ENCODE measurements around the gene PLK1.

Gene PLK1

DNA sequence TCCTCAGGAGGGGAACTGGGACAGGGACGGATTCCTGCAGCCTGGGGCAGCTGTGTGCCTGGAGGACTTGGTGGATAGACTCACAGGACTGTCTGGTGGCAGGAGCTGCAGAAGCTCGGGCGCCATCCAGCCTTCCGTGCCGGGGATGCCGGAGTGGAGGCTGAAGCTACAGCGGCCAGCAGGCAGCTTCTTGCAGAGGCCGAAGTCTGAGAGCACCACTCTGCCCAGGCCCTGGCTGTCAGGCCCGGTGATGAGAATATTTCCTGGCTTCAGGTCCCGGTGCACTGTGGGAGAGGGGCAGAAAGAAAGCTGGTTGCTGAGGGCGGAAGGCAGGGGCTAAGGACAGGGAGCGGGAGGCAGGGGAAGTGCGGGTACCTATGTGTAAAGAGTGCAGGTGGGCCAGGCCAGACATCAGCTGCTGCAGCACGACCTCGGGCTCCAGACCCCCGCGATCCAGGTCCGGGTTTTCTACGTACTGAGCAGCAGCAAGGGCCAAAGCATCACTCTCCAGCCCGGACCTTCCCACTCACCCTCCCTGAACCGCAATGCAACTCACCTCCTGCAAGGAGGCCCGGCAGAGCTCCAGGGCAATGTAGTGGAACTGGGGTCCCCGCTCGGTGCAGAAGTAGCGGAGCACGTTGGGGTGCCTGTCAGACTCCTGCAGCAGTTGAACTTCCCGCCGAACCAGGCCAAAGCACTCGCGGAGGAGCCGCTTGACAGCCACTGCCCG is 16.1 kb downstream of the PLK1 start:
- WGBS (ENCODE audit: insufficient coverage, insufficient read length), result no CpG with 5 or more reads among the region's 32 CpGs
- no peak overlapping the region for H3K27ac ChIP-seq (ENCODE audit: low read length)
- H3K4me3 ChIP-seq (ENCODE audit: low read length), result peak overlapping the region; percentile 36; the same call in 1 of the 2 replicates
- no peaks in the 10 kb centered on the region for H3K27me3 ChIP-seq (ENCODE audit: control insufficient read depth, insufficient read depth, low read length)
- H3K4me1 ChIP-seq (ENCODE audit: control insufficient read depth, insufficient read depth, low read length), result no peaks in the 10 kb centered on the region
- H3K9me3 ChIP-seq (ENCODE audit: control insufficient read depth, insufficient read depth, low read length), result no peaks in the 10 kb centered on the region
- peak; percentile 70 for DNase-seq (ENCODE audit: low read depth, low spot score)
- peaks cover 16% of the 10 kb centered on the region for H3K36me3 ChIP-seq (ENCODE audit: control insufficient read depth, insufficient read depth, low read length)

DNA sequence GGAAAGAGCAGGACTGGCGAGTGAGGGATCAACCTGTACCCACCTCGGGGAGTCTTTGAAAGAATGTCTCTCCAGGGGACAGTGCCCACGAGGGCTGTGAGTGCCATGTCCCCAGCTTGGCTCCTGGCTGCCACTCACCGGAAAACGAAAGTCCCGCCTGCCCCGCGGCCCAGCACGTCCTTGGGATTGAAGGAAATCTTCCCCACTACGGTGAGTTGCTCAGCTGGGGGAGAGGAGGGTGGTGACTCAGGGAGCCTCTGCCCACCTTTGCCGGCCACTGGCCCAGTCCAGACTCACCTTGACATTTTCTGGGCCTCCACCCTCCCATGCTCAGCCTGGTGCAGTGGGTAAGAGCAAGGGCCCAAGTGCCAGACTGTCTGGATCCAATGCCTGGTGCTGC is 17.1 kb downstream of the PLK1 start:
- no peak for DNase-seq (ENCODE audit: low read depth, low spot score)
- Histone ChIP-seq H3K4me1 (ENCODE audit: control insufficient read depth, insufficient read depth, low read length) (peaks cover 2% of the 10 kb centered on the region; the same call in 1 of the 2 replicates), H3K36me3 (ENCODE audit: control insufficient read depth, insufficient read depth, low read length) (peaks cover 8% of the 10 kb centered on the region), H3K4me3 (ENCODE audit: low read length) (no peak overlapping the region), H3K27me3 (ENCODE audit: control insufficient read depth, insufficient read depth, low read length) (no peaks in the 10 kb centered on the region), H3K9me3 (ENCODE audit: control insufficient read depth, insufficient read depth, low read length) (no peaks in the 10 kb centered on the region), H3K27ac (ENCODE audit: low read length) (no peak overlapping the region)
- no CpG with 5 or more reads among the region's 11 CpGs for WGBS (ENCODE audit: insufficient coverage, insufficient read length)

DNA sequence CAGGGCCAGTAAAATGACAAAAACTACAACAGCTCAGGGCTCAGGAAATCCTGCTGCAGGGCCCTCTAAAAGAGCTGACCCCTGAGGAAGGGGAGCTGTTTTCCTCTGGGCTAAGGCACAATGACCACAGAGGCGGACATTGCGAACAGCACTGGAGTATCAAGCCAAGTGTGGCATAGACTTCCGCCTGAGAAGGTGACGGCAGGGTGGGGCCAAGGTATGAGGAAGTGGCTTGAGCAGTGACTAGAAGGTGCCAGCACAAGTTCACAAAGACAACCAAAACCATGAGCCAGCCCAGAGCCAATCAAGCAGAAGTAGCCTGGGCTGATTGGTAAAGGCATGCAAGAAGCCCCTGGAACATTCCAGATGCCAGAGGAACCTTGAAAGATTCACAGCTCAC is 20.4 kb downstream of the PLK1 start:
- Histone ChIP-seq H3K36me3 (ENCODE audit: control insufficient read depth, insufficient read depth, low read length) (no peaks in the 10 kb centered on the region), H3K9me3 (ENCODE audit: control insufficient read depth, insufficient read depth, low read length) (no peaks in the 10 kb centered on the region), H3K4me1 (ENCODE audit: control insufficient read depth, insufficient read depth, low read length) (peaks cover 2% of the 10 kb centered on the region; the same call in 1 of the 2 replicates), H3K27ac (ENCODE audit: low read length) (no peak overlapping the region), H3K27me3 (ENCODE audit: control insufficient read depth, insufficient read depth, low read length) (no peaks in the 10 kb centered on the region), H3K4me3 (ENCODE audit: low read length) (no peak overlapping the region)
- WGBS (ENCODE audit: insufficient coverage, insufficient read length), result no CpG with 5 or more reads among the region's 4 CpGs
- no peak for DNase-seq (ENCODE audit: low read depth, low spot score)

- peaks cover 2% of the 10 kb centered on the region; the same call in 1 of the 2 replicates for H3K4me1 ChIP-seq (ENCODE audit: control insufficient read depth, insufficient read depth, low read length)
- no peaks in the 10 kb centered on the region for H3K36me3 ChIP-seq (ENCODE audit: control insufficient read depth, insufficient read depth, low read length)
- H3K27me3 ChIP-seq (ENCODE audit: control insufficient read depth, insufficient read depth, low read length), result no peaks in the 10 kb centered on the region
- no peak overlapping the region for H3K4me3 ChIP-seq (ENCODE audit: low read length)
- no peaks in the 10 kb centered on the region for H3K9me3 ChIP-seq (ENCODE audit: control insufficient read depth, insufficient read depth, low read length)
- no peak for DNase-seq (ENCODE audit: low read depth, low spot score)
- no peak overlapping the region for H3K27ac ChIP-seq (ENCODE audit: low read length)
- WGBS (ENCODE audit: insufficient coverage, insufficient read length), result no CpG with 5 or more reads among the region's 2 CpGs
Measured at GRCh38 chr16:23700093-23700492, 21.4 kb downstream of the PLK1 start.

GRCh38 chr16:23700509-23700908 is 21.8 kb downstream of the PLK1 start:
- Histone ChIP-seq H3K27me3 (ENCODE audit: control insufficient read depth, insufficient read depth, low read length) (no peaks in the 10 kb centered on the region), H3K36me3 (ENCODE audit: control insufficient read depth, insufficient read depth, low read length) (no peaks in the 10 kb centered on the region), H3K9me3 (ENCODE audit: control insufficient read depth, insufficient read depth, low read length) (no peaks in the 10 kb centered on the region), H3K4me3 (ENCODE audit: low read length) (no peak overlapping the region), H3K27ac (ENCODE audit: low read length) (no peak overlapping the region), H3K4me1 (ENCODE audit: control insufficient read depth, insufficient read depth, low read length) (peaks cover 2% of the 10 kb centered on the region; the same call in 1 of the 2 replicates)
- no peak for DNase-seq (ENCODE audit: low read depth, low spot score)
- WGBS (ENCODE audit: insufficient coverage, insufficient read length), result no CpG with 5 or more reads among the region's 8 CpGs

DNA sequence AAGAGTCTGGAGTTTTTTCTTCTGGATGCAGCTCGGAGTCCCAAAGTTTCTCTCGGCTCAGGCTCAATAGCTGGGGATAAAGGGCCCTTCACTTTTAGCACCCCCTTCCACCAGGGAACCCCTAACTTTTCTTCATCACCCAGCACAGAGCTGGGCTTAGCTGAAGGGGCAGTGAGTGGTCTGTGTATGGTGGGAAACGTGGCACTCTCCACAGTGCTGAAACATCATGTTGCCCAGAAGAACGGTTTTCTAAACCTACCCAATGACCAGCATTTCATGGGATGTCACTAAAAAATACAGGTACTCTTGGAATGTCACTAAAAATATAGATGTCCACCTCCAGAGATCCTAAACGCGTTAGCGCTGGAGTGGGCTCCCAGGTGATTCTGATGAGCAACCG is 22.4 kb downstream of the PLK1 start:
- no peak overlapping the region for H3K27ac ChIP-seq (ENCODE audit: low read length)
- H3K27me3 ChIP-seq (ENCODE audit: control insufficient read depth, insufficient read depth, low read length), result no peaks in the 10 kb centered on the region
- no peak for DNase-seq (ENCODE audit: low read depth, low spot score)
- no CpG with 5 or more reads among the region's 8 CpGs for WGBS (ENCODE audit: insufficient coverage, insufficient read length)
- H3K9me3 ChIP-seq (ENCODE audit: control insufficient read depth, insufficient read depth, low read length), result no peaks in the 10 kb centered on the region
- peaks cover 2% of the 10 kb centered on the region; the same call in 1 of the 2 replicates for H3K4me1 ChIP-seq (ENCODE audit: control insufficient read depth, insufficient read depth, low read length)
- no peak overlapping the region for H3K4me3 ChIP-seq (ENCODE audit: low read length)
- H3K36me3 ChIP-seq (ENCODE audit: control insufficient read depth, insufficient read depth, low read length), result no peaks in the 10 kb centered on the region

- H3K27ac ChIP-seq (ENCODE audit: low read length), result no peak overlapping the region
- no peaks in the 10 kb centered on the region for H3K9me3 ChIP-seq (ENCODE audit: control insufficient read depth, insufficient read depth, low read length)
- 100% methylated on average over 1 of the region's 2 CpGs for WGBS (ENCODE audit: insufficient coverage, insufficient read length)
- peaks cover 2% of the 10 kb centered on the region; the same call in 1 of the 2 replicates for H3K4me1 ChIP-seq (ENCODE audit: control insufficient read depth, insufficient read depth, low read length)
- H3K36me3 ChIP-seq (ENCODE audit: control insufficient read depth, insufficient read depth, low read length), result no peaks in the 10 kb centered on the region
- DNase-seq (ENCODE audit: low read depth, low spot score), result no peak
- H3K4me3 ChIP-seq (ENCODE audit: low read length), result no peak overlapping the region
- H3K27me3 ChIP-seq (ENCODE audit: control insufficient read depth, insufficient read depth, low read length), result no peaks in the 10 kb centered on the region
Measured at GRCh38 chr16:23702951-23703350, 24.3 kb downstream of the PLK1 start.

- no peak for DNase-seq (ENCODE audit: low read depth, low spot score)
- H3K27me3 ChIP-seq (ENCODE audit: control insufficient read depth, insufficient read depth, low read length), result no peaks in the 10 kb centered on the region
- no peaks in the 10 kb centered on the region for H3K9me3 ChIP-seq (ENCODE audit: control insufficient read depth, insufficient read depth, low read length)
- no CpG with 5 or more reads among the region's 22 CpGs for WGBS (ENCODE audit: insufficient coverage, insufficient read length)
- H3K4me1 ChIP-seq (ENCODE audit: control insufficient read depth, insufficient read depth, low read length), result peaks cover 2% of the 10 kb centered on the region; the same call in 1 of the 2 replicates
- no peak overlapping the region for H3K27ac ChIP-seq (ENCODE audit: low read length)
- no peak overlapping the region for H3K4me3 ChIP-seq (ENCODE audit: low read length)
- H3K36me3 ChIP-seq (ENCODE audit: control insufficient read depth, insufficient read depth, low read length), result no peaks in the 10 kb centered on the region
Measured at GRCh38 chr16:23704772-23705516, 26.3 kb downstream of the PLK1 start.

- no peaks in the 10 kb centered on the region for H3K36me3 ChIP-seq (ENCODE audit: control insufficient read depth, insufficient read depth, low read length)
- H3K4me3 ChIP-seq (ENCODE audit: low read length), result no peak overlapping the region
- H3K27me3 ChIP-seq (ENCODE audit: control insufficient read depth, insufficient read depth, low read length), result no peaks in the 10 kb centered on the region
- no peak overlapping the region for H3K27ac ChIP-seq (ENCODE audit: low read length)
- WGBS (ENCODE audit: insufficient coverage, insufficient read length), result no CpG with 5 or more reads among the region's 2 CpGs
- no peaks in the 10 kb centered on the region for H3K4me1 ChIP-seq (ENCODE audit: control insufficient read depth, insufficient read depth, low read length)
- DNase-seq (ENCODE audit: low read depth, low spot score), result no peak
- no peaks in the 10 kb centered on the region for H3K9me3 ChIP-seq (ENCODE audit: control insufficient read depth, insufficient read depth, low read length)
Measured at GRCh38 chr16:23705517-23705902, 26.8 kb downstream of the PLK1 start.

DNA sequence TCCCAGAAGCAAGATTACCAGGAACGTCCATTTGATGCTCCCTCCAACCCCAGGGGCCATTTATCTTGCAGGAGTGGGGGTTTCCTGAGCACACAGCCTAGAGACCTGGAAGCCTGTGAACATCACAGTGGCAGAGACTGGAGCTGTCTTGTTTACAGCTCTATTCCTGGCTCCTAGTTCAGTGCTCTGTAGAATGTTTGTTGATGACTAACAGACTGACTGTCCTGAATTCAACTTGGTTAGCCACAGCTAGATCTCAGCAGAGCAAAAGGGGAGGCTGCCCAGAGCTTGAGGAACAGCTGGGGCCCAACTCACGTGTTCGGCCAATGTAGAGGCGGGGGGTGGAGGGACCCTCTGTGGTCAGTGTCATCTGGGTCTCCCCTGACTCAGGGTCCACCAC is 27.8 kb downstream of the PLK1 start:
- no CpG with 5 or more reads among the region's 4 CpGs for WGBS (ENCODE audit: insufficient coverage, insufficient read length)
- H3K27ac ChIP-seq (ENCODE audit: low read length), result no peak overlapping the region
- no peaks in the 10 kb centered on the region for H3K4me1 ChIP-seq (ENCODE audit: control insufficient read depth, insufficient read depth, low read length)
- H3K36me3 ChIP-seq (ENCODE audit: control insufficient read depth, insufficient read depth, low read length), result no peaks in the 10 kb centered on the region
- H3K27me3 ChIP-seq (ENCODE audit: control insufficient read depth, insufficient read depth, low read length), result no peaks in the 10 kb centered on the region
- H3K9me3 ChIP-seq (ENCODE audit: control insufficient read depth, insufficient read depth, low read length), result no peaks in the 10 kb centered on the region
- no peak overlapping the region for H3K4me3 ChIP-seq (ENCODE audit: low read length)
- no peak for DNase-seq (ENCODE audit: low read depth, low spot score)
